ENCODE results near the gene CDC20B.

The CDC20B gene

GRCh38 chr5:55143624-55144023 is 29.4 kb downstream of the CDC20B start:
- Histone ChIP-seq H3K27me3 (ENCODE audit: insufficient read depth, insufficient read length) (no peaks in the 10 kb centered on the region), H3K4me3 (ENCODE audit: insufficient read length, low read depth) (no peak overlapping the region), H3K4me1 (ENCODE audit: insufficient read depth, insufficient read length) (no peaks in the 10 kb centered on the region), H3K9me3 (ENCODE audit: insufficient read depth, low read length) (no peaks in the 10 kb centered on the region), H3K36me3 (ENCODE audit: insufficient read depth, insufficient read length, low read length) (no peaks in the 10 kb centered on the region), H3K9ac (ENCODE audit: insufficient read length, low read depth) (no peak overlapping the region)
- DNase-seq (ENCODE audit: low read depth, low spot score): no peak
- no peak for TF ChIP-seq YY1 (IDR thresholded peaks at IDR 0.05; ENCODE audit: insufficient read depth, insufficient read length)
- TF ChIP-seq ZNF274 (IDR thresholded peaks at IDR 0.05; ENCODE audit: low read depth, low read length): no peak
- TF ChIP-seq SUZ12 (IDR thresholded peaks at IDR 0.05; ENCODE audit: extremely low read depth, insufficient read depth, insufficient read length): no peak

DNA sequence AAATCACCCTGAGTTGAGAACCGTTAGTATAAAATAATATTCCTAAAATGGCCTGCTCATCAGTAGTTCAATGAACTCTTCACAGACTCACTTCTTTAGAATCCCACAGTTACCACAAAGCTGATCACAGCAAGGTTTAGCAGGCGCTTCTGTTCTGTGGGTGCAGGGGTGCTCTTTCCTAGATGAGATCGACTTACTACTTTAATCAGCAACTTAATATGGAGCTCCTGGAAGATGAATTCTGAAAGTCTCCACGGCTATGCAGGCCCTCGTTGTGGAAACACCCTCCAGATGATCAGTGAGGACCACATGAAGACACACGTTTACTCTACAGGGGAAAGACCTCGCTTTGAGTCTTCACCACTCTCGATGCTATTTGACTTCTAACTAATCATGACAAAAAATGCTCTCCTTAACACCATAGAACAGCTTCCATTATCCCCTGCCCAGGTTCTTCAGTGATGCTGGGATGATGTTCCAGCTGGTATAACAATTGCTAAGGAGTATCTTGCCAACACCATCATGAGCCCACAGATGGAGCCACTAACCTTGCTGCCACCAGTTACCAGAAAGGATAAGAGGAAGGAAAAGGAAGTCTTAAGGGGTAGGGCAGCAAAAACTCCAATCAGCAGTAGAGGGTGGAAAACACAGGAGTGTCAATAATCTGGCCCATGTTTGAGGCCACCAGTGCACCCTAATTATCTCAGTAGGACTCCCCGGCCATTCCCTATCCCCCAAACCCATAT is 30.9 kb downstream of the CDC20B start:
- H3K9ac ChIP-seq (ENCODE audit: insufficient read length, low read depth): no peak overlapping the region
- H3K27me3 ChIP-seq (ENCODE audit: insufficient read depth, insufficient read length): no peaks in the 10 kb centered on the region
- TF ChIP-seq YY1 (IDR thresholded peaks at IDR 0.05; ENCODE audit: insufficient read depth, insufficient read length) (no peak), SUZ12 (IDR thresholded peaks at IDR 0.05; ENCODE audit: extremely low read depth, insufficient read depth, insufficient read length) (no peak), ZNF274 (IDR thresholded peaks at IDR 0.05; ENCODE audit: low read depth, low read length) (no peak)
- no peak for DNase-seq (ENCODE audit: low read depth, low spot score)
- H3K4me1 ChIP-seq (ENCODE audit: insufficient read depth, insufficient read length): no peaks in the 10 kb centered on the region
- no peaks in the 10 kb centered on the region for H3K9me3 ChIP-seq (ENCODE audit: insufficient read depth, low read length)
- H3K4me3 ChIP-seq (ENCODE audit: insufficient read length, low read depth): no peak overlapping the region
- H3K36me3 ChIP-seq (ENCODE audit: insufficient read depth, insufficient read length, low read length): no peaks in the 10 kb centered on the region

DNA sequence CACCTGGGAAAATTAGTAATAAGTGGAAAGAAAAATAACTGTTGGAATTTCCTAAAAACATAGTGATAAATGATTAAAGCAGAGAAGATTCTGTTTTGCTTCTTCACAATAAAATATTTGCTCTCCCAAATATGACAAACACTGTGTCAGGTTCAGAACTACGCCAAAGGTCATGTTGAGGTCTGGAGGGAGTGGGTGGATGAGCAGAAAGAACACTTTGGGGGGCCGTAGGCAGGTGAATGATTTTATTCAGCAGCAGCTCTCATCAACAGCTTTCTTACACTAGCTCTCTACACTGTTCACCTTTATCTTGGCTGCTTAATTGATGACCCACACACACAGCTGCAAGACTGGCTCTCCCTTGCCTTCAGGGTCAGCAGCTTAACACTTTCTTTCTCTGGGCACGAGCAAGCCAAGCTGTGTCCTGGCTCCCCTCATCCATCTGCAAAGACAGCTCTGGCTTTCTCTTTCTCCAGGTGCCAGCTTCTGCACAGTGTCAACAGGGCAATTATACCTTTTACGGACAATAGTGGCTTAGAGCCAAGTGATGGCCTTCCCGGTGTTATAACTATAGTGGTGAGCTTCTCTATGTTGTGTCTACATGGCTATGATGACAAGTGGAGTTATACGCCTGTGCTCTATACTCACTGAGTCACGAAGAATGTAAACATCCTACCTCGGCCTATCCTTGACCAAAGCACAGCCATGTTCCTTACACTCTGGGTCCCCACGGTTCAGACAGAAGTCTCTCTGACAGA is 31.9 kb downstream of the CDC20B start:
- no peaks in the 10 kb centered on the region for H3K9me3 ChIP-seq (ENCODE audit: insufficient read depth, low read length)
- H3K4me1 ChIP-seq (ENCODE audit: insufficient read depth, insufficient read length): no peaks in the 10 kb centered on the region
- no peak overlapping the region for H3K4me3 ChIP-seq (ENCODE audit: insufficient read length, low read depth)
- TF ChIP-seq YY1 (IDR thresholded peaks at IDR 0.05; ENCODE audit: insufficient read depth, insufficient read length) (no peak), SUZ12 (IDR thresholded peaks at IDR 0.05; ENCODE audit: extremely low read depth, insufficient read depth, insufficient read length) (no peak), ZNF274 (IDR thresholded peaks at IDR 0.05; ENCODE audit: low read depth, low read length) (no peak)
- no peak overlapping the region for H3K9ac ChIP-seq (ENCODE audit: insufficient read length, low read depth)
- H3K27me3 ChIP-seq (ENCODE audit: insufficient read depth, insufficient read length): no peaks in the 10 kb centered on the region
- DNase-seq (ENCODE audit: low read depth, low spot score): no peak
- no peaks in the 10 kb centered on the region for H3K36me3 ChIP-seq (ENCODE audit: insufficient read depth, insufficient read length, low read length)

- Histone ChIP-seq H3K4me1 (ENCODE audit: insufficient read depth, insufficient read length) (no peaks in the 10 kb centered on the region), H3K4me3 (ENCODE audit: insufficient read length, low read depth) (no peak overlapping the region), H3K9ac (ENCODE audit: insufficient read length, low read depth) (no peak overlapping the region), H3K36me3 (ENCODE audit: insufficient read depth, insufficient read length, low read length) (no peaks in the 10 kb centered on the region), H3K27me3 (ENCODE audit: insufficient read depth, insufficient read length) (no peaks in the 10 kb centered on the region), H3K9me3 (ENCODE audit: insufficient read depth, low read length) (no peaks in the 10 kb centered on the region)
- TF ChIP-seq SUZ12 (IDR thresholded peaks at IDR 0.05; ENCODE audit: extremely low read depth, insufficient read depth, insufficient read length) (no peak), YY1 (IDR thresholded peaks at IDR 0.05; ENCODE audit: insufficient read depth, insufficient read length) (no peak), ZNF274 (IDR thresholded peaks at IDR 0.05; ENCODE audit: low read depth, low read length) (no peak)
- no peak for DNase-seq (ENCODE audit: low read depth, low spot score)
These were observed 36.5 kb downstream of the CDC20B start for GRCh38 chr5:55136521-55136920.

DNA sequence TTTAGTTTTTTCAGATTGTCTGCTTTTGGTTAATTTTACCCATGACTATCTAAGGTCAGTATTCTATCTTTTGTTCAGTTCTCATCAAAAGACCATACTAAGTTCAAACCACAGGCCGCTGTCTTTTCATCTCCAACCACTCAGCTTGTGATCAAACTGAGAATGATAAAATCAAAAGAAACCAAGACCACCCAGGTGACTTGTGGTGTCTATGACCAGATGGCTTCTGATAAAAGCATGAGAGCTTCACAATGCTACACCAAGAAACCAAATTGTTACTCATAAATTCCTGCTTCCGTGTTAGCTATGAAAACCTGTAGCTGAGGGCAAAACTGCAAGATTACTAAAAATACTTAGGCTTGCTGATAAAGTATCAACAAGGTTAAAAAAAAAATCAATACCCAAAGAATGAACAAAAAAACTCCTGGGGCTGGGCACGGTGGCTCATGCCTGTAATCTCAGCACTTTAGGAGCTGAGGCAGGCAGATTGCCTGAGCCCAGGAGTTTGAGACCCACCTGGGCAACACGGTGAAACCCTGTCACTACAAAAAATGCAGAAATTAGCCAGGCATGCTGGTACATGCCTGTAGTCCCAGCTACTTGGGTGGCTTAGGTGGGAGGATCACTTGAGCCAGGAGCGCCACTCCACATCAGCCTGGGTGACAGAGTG is 38.8 kb downstream of the CDC20B start:
- DNase-seq (ENCODE audit: low read depth, low spot score): no peak
- no peaks in the 10 kb centered on the region for H3K4me1 ChIP-seq (ENCODE audit: insufficient read depth, insufficient read length)
- H3K36me3 ChIP-seq (ENCODE audit: insufficient read depth, insufficient read length, low read length): no peaks in the 10 kb centered on the region
- no peak overlapping the region for H3K9ac ChIP-seq (ENCODE audit: insufficient read length, low read depth)
- H3K27me3 ChIP-seq (ENCODE audit: insufficient read depth, insufficient read length): no peaks in the 10 kb centered on the region
- no peak overlapping the region for H3K4me3 ChIP-seq (ENCODE audit: insufficient read length, low read depth)
- TF ChIP-seq YY1 (IDR thresholded peaks at IDR 0.05; ENCODE audit: insufficient read depth, insufficient read length) (no peak), SUZ12 (IDR thresholded peaks at IDR 0.05; ENCODE audit: extremely low read depth, insufficient read depth, insufficient read length) (no peak), ZNF274 (IDR thresholded peaks at IDR 0.05; ENCODE audit: low read depth, low read length) (no peak)
- H3K9me3 ChIP-seq (ENCODE audit: insufficient read depth, low read length): peaks cover 8% of the 10 kb centered on the region

- no peaks in the 10 kb centered on the region for H3K27me3 ChIP-seq (ENCODE audit: insufficient read depth, insufficient read length)
- TF ChIP-seq ZNF274 (IDR thresholded peaks at IDR 0.05; ENCODE audit: low read depth, low read length) (no peak), YY1 (IDR thresholded peaks at IDR 0.05; ENCODE audit: insufficient read depth, insufficient read length) (no peak), SUZ12 (IDR thresholded peaks at IDR 0.05; ENCODE audit: extremely low read depth, insufficient read depth, insufficient read length) (no peak)
- H3K9me3 ChIP-seq (ENCODE audit: insufficient read depth, low read length): no peaks in the 10 kb centered on the region
- H3K4me3 ChIP-seq (ENCODE audit: insufficient read length, low read depth): no peak overlapping the region
- no peaks in the 10 kb centered on the region for H3K4me1 ChIP-seq (ENCODE audit: insufficient read depth, insufficient read length)
- H3K9ac ChIP-seq (ENCODE audit: insufficient read length, low read depth): no peak overlapping the region
- no peaks in the 10 kb centered on the region for H3K36me3 ChIP-seq (ENCODE audit: insufficient read depth, insufficient read length, low read length)
- no peak for DNase-seq (ENCODE audit: low read depth, low spot score)
These were observed 49.6 kb downstream of the CDC20B start for GRCh38 chr5:55123365-55123764.

DNA sequence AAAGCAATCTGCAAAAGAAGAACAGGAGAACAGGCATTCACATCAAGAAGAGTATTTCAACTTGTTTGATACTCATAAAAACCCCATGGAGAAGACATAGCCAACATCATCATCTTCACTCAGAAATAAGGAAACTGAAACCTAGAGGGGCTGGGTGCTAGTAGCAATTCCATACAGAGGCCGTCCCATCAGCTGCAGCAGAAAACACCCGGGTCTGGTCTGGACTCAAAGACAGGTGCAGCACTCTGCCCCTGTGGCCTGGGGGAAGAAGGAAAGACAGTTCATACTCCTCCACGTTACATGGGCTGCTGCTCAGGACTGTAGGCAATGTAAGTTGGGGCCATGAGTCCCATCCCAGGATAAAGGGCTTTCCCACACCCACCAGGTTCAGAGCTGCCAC is 58.9 kb downstream of the CDC20B start:
- Histone ChIP-seq H3K9me3 (ENCODE audit: insufficient read depth, low read length) (no peaks in the 10 kb centered on the region), H3K9ac (ENCODE audit: insufficient read length, low read depth) (no peak overlapping the region), H3K4me3 (ENCODE audit: insufficient read length, low read depth) (no peak overlapping the region), H3K27me3 (ENCODE audit: insufficient read depth, insufficient read length) (no peaks in the 10 kb centered on the region), H3K36me3 (ENCODE audit: insufficient read depth, insufficient read length, low read length) (no peaks in the 10 kb centered on the region), H3K4me1 (ENCODE audit: insufficient read depth, insufficient read length) (no peaks in the 10 kb centered on the region)
- DNase-seq (ENCODE audit: low read depth, low spot score): no peak
- TF ChIP-seq YY1 (IDR thresholded peaks at IDR 0.05; ENCODE audit: insufficient read depth, insufficient read length): no peak
- TF ChIP-seq ZNF274 (IDR thresholded peaks at IDR 0.05; ENCODE audit: low read depth, low read length): no peak
- TF ChIP-seq SUZ12 (IDR thresholded peaks at IDR 0.05; ENCODE audit: extremely low read depth, insufficient read depth, insufficient read length): no peak
